ENCODE results near the gene CNTFR.

Gene CNTFR

GRCh38 chr9:34505370-34506120 is 84.0 kb downstream of the CNTFR start:
- Histone ChIP-seq H3K4me3 (replicated peaks; ENCODE audit: insufficient read depth, low read length) (no peak overlapping the region), H3K27me3 (ENCODE audit: insufficient read depth, poor library complexity, severe bottlenecking) (no peaks in the 10 kb centered on the region), H3K27ac (replicated peaks) (no peak overlapping the region)
- no peak for TF ChIP-seq REST (IDR thresholded peaks at IDR 0.05; ENCODE audit: insufficient replicate concordance, low read depth)
- TF ChIP-seq POLR2AphosphoS5 (IDR thresholded peaks at IDR 0.05; ENCODE audit: low read depth): no peak
- TF ChIP-seq SPI1 (IDR thresholded peaks at IDR 0.05; ENCODE audit: borderline replicate concordance, low read depth): no peak
- no peak for TF ChIP-seq GABPA (IDR thresholded peaks at IDR 0.05; ENCODE audit: low read depth)
- no peak for TF ChIP-seq CTCF (IDR thresholded peaks at IDR 0.05; ENCODE audit: insufficient read depth, low read length)
- DNase-seq (ENCODE audit: low read depth in 1 of 2, low spot score in 1 of 2): no peak

- no peak overlapping the region for H3K27ac ChIP-seq (replicated peaks)
- no peak for TF ChIP-seq SPI1 (IDR thresholded peaks at IDR 0.05; ENCODE audit: borderline replicate concordance, low read depth)
- no peak for TF ChIP-seq CTCF (IDR thresholded peaks at IDR 0.05; ENCODE audit: insufficient read depth, low read length)
- no peak for TF ChIP-seq GABPA (IDR thresholded peaks at IDR 0.05; ENCODE audit: low read depth)
- TF ChIP-seq REST (IDR thresholded peaks at IDR 0.05; ENCODE audit: insufficient replicate concordance, low read depth): no peak
- TF ChIP-seq POLR2AphosphoS5 (IDR thresholded peaks at IDR 0.05; ENCODE audit: low read depth): no peak
- no peak overlapping the region for H3K4me3 ChIP-seq (replicated peaks; ENCODE audit: insufficient read depth, low read length)
- H3K27me3 ChIP-seq (ENCODE audit: insufficient read depth, poor library complexity, severe bottlenecking): peaks cover 4% of the 10 kb centered on the region
- no peak for DNase-seq (ENCODE audit: low read depth in 1 of 2, low spot score in 1 of 2)
Measured at GRCh38 chr9:34503406-34503805, 86.1 kb downstream of the CNTFR start.

- Histone ChIP-seq H3K4me3 (replicated peaks; ENCODE audit: insufficient read depth, low read length) (no peak overlapping the region), H3K27ac (replicated peaks) (no peak overlapping the region), H3K27me3 (ENCODE audit: insufficient read depth, poor library complexity, severe bottlenecking) (peaks cover 5% of the 10 kb centered on the region)
- no peak for TF ChIP-seq SPI1 (IDR thresholded peaks at IDR 0.05; ENCODE audit: borderline replicate concordance, low read depth)
- no peak for TF ChIP-seq REST (IDR thresholded peaks at IDR 0.05; ENCODE audit: insufficient replicate concordance, low read depth)
- TF ChIP-seq CTCF (IDR thresholded peaks at IDR 0.05; ENCODE audit: insufficient read depth, low read length): no peak
- TF ChIP-seq POLR2AphosphoS5 (IDR thresholded peaks at IDR 0.05; ENCODE audit: low read depth): no peak
- TF ChIP-seq GABPA (IDR thresholded peaks at IDR 0.05; ENCODE audit: low read depth): no peak
- DNase-seq (ENCODE audit: low read depth in 1 of 2, low spot score in 1 of 2): no peak
Measured at GRCh38 chr9:34502891-34503290, 86.6 kb downstream of the CNTFR start.
